Subcutaneous adipose tissue (tissue), 4 donors: Measurements from ENCODE around the gene KCNK4. TPM values are rescaled to one million over a fixed set of nuclear protein-coding genes. Genes with fewer than 3 reads are reported as not detected.

Source experiments
- total RNA-seq, 4 donors: library from RNA; depleted of rRNA; stranded (reverse); fragments of >200 nt; gene quantifications; one replicate each; pipeline ENCODE4 v1.1.0, GENCODE V29; 2016
- TF ChIP-seq, protein P1 (sequence below): fragments of 450-650 bp; IDR thresholded peaks from one replicate; pipeline ENCODE4 v1.5.1; 2016; ENCODE audit warnings: low read depth, mild to moderate bottlenecking, control low read depth, antibody characterized with exemption, moderate library complexity

Gene KCNK4
- total RNA-seq, 4 donors from 2014 or later, result not detected

- TF ChIP-seq, protein P1, sequence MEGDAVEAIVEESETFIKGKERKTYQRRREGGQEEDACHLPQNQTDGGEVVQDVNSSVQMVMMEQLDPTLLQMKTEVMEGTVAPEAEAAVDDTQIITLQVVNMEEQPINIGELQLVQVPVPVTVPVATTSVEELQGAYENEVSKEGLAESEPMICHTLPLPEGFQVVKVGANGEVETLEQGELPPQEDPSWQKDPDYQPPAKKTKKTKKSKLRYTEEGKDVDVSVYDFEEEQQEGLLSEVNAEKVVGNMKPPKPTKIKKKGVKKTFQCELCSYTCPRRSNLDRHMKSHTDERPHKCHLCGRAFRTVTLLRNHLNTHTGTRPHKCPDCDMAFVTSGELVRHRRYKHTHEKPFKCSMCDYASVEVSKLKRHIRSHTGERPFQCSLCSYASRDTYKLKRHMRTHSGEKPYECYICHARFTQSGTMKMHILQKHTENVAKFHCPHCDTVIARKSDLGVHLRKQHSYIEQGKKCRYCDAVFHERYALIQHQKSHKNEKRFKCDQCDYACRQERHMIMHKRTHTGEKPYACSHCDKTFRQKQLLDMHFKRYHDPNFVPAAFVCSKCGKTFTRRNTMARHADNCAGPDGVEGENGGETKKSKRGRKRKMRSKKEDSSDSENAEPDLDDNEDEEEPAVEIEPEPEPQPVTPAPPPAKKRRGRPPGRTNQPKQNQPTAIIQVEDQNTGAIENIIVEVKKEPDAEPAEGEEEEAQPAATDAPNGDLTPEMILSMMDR, result no peak
These were observed 40.6 kb upstream of the KCNK4 start for GRCh38 chr11:64250415-64251015.

- TF ChIP-seq, protein P1, result no peak
These were observed 39.9 kb upstream of the KCNK4 start, which contains the start of gene PLCB3 for GRCh38 chr11:64251016-64251752. Gene PLCB3, plus strand, starts transcription at chr11:64251530. Its CDS starts 120 bp downstream, at chr11:64251650.

GRCh38 chr11:64251753-64252002 lies 39.4 kb upstream of the KCNK4 start:
- TF ChIP-seq, protein P1, result no peak

- TF ChIP-seq, protein P1, result no peak
These were observed 38.9 kb upstream of the KCNK4 start for GRCh38 chr11:64252003-64252872.

- TF ChIP-seq, protein P1, result no peak
These were observed 38.1 kb upstream of the KCNK4 start for GRCh38 chr11:64253043-64253442.

DNA sequence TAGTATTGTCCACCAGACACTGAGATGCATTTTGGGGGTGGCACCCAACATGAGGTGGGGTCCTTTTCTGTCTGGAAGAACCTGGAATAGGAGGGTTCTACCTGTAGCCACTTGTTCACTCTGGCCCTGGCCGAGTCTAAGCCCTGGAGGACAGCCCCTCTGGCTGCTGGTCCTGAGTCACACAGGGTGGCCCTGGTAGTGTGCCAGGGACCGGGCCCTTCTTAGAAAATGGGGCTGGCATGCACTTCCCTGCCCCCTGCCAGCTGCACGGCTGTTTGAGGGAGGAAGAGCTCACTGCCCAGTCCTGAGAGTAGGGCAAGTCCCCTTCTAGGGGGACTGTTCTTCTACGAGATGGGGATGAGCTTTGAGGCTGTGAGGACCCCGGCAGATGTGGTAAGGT lies 37.6 kb upstream of the KCNK4 start:
- TF ChIP-seq, protein P1, result no peak

GRCh38 chr11:64254326-64254725 lies 36.8 kb upstream of the KCNK4 start:
- TF ChIP-seq, protein P1, result no peak
